HL-60 (cell line): ENCODE measurements around the gene TRAK2.
A peak's percentile ranks its signal among the peaks of the same experiment; 100 is the strongest.

Experiments used
- DNase-seq, 2 experiments: peaks; one replicate each; pipeline ENCODE4 v3.0.0-alpha.2; 2010 to 2020; ENCODE audit warnings: low read depth in 1 of 2, low spot score in 1 of 2
- H3K27ac ChIP-seq: fragments of 250-450 bp; sonication (Bioruptor Pico); replicated peaks from 2 replicates; pipeline ENCODE4 v1.5.1; 2020; ENCODE audit warnings: mild to moderate bottlenecking, moderate library complexity
- H3K27me3 ChIP-seq: fragments of 250-450 bp; sonication (Bioruptor Pico); 2 replicates; pipeline ENCODE4 v1.5.1; 2021; ENCODE audit warnings: mild to moderate bottlenecking, moderate library complexity; ENCODE audit not compliant: insufficient read depth, poor library complexity, severe bottlenecking
- H3K4me3 ChIP-seq: replicated peaks from 2 replicates; pipeline ENCODE4 v1.5.1; 2011; ENCODE audit warnings: mild to moderate bottlenecking, control low read depth, low read length; ENCODE audit not compliant: insufficient read depth
- GABPA ChIP-seq: IDR thresholded peaks from 2 replicates; pipeline ENCODE4 v1.6.1; 2012; ENCODE audit warnings: low read depth
- POLR2AphosphoS5 ChIP-seq: IDR thresholded peaks from 2 replicates; pipeline ENCODE4 v1.6.1; 2012; ENCODE audit warnings: low read depth
- SPI1 ChIP-seq: IDR thresholded peaks from 2 replicates; pipeline ENCODE4 v1.6.1; 2012; ENCODE audit warnings: low read depth, mild to moderate bottlenecking, borderline replicate concordance
- long read RNA-seq: library from polyadenylated mRNA; unstranded; transcript quantifications from one replicate; pipeline ENCODE4 v2.0.0, GENCODE V29; 2020
- TF ChIP-seq, protein P1 (sequence below): IDR thresholded peaks from one replicate; pipeline ENCODE4 v1.5.1; 2011; ENCODE audit warnings: low read length, control low read depth, inconsistent platforms; ENCODE audit not compliant: insufficient read depth
- TF ChIP-seq, protein P2 (sequence below): IDR thresholded peaks from 2 replicates; pipeline ENCODE4 v1.6.1; 2012; ENCODE audit warnings: low read depth; ENCODE audit not compliant: insufficient replicate concordance

Gene TRAK2, protein sequence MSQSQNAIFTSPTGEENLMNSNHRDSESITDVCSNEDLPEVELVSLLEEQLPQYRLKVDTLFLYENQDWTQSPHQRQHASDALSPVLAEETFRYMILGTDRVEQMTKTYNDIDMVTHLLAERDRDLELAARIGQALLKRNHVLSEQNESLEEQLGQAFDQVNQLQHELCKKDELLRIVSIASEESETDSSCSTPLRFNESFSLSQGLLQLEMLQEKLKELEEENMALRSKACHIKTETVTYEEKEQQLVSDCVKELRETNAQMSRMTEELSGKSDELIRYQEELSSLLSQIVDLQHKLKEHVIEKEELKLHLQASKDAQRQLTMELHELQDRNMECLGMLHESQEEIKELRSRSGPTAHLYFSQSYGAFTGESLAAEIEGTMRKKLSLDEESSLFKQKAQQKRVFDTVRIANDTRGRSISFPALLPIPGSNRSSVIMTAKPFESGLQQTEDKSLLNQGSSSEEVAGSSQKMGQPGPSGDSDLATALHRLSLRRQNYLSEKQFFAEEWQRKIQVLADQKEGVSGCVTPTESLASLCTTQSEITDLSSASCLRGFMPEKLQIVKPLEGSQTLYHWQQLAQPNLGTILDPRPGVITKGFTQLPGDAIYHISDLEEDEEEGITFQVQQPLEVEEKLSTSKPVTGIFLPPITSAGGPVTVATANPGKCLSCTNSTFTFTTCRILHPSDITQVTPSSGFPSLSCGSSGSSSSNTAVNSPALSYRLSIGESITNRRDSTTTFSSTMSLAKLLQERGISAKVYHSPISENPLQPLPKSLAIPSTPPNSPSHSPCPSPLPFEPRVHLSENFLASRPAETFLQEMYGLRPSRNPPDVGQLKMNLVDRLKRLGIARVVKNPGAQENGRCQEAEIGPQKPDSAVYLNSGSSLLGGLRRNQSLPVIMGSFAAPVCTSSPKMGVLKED
- long read RNA-seq, full-length matches to known transcripts, result 3 of 18 reads
- long read RNA-seq, partial matches to known transcripts, result 2 of 18 reads
- long read RNA-seq, other reads (novel, unspliced or antisense), result 13 of 18 reads

DNA sequence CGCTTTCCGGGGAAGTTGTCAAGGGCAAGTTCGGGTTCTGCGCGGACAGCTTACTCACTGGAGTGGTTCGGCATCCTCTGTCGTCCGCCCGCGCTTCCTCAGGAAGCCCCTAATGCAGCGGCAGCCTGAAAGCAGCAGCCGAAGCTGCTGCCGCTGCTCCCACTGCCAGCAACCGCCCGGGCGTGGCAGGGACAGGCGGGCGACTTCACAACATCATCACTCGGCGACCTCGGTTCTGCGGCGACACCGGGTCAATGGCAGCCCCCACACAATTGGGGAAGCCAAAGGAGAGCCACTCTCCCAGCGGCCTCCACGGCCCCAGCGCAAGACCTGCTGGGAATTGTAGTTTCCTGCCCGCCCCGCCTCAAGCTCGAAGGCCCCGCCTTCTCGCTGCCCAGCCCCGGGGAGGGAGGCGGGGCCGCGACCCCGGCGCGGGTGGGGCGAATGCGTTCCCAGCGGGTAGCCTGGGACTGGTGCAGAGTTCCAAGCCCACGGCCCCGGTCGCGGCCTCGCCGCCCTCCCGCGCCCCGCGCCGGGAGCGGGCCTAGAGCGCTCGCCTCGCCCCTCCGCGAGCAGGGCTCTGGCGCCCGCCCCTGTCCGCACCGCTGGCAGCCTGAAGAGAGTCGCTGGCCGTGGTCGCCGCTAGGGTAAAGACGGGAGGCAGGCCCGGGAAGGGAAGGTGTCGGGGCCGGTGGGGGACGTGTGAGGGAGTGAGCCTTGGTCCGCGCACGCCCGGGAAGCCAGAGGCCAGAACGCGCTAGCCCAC is at the start of gene TRAK2, which contains the start of gene STRADB:
Gene TRAK2 (minus strand): TSS at position 167 of the 766 bp plus-strand sequence. CDS start 30,951 bp downstream, outside the sequence.
Gene STRADB (plus strand): TSS at position 449 of the 766 bp plus-strand sequence. CDS start 3,101 bp downstream, outside the sequence.
- peak within 1 kb of the TSS; percentile 74 for H3K27ac ChIP-seq
- DNase-seq, result peak; percentile 87 to 98
- TF ChIP-seq POLR2AphosphoS5 (peak; percentile 72; the same call in 1 of the 2 replicates), GABPA (0 out of 2 replicates have a peak, but pooled peaks have one; percentile 37), SPI1 (peak; percentile 78; the same call in 1 of the 2 replicates)
- TF ChIP-seq, protein P1, sequence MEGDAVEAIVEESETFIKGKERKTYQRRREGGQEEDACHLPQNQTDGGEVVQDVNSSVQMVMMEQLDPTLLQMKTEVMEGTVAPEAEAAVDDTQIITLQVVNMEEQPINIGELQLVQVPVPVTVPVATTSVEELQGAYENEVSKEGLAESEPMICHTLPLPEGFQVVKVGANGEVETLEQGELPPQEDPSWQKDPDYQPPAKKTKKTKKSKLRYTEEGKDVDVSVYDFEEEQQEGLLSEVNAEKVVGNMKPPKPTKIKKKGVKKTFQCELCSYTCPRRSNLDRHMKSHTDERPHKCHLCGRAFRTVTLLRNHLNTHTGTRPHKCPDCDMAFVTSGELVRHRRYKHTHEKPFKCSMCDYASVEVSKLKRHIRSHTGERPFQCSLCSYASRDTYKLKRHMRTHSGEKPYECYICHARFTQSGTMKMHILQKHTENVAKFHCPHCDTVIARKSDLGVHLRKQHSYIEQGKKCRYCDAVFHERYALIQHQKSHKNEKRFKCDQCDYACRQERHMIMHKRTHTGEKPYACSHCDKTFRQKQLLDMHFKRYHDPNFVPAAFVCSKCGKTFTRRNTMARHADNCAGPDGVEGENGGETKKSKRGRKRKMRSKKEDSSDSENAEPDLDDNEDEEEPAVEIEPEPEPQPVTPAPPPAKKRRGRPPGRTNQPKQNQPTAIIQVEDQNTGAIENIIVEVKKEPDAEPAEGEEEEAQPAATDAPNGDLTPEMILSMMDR, result no peak
- TF ChIP-seq, protein P2, sequence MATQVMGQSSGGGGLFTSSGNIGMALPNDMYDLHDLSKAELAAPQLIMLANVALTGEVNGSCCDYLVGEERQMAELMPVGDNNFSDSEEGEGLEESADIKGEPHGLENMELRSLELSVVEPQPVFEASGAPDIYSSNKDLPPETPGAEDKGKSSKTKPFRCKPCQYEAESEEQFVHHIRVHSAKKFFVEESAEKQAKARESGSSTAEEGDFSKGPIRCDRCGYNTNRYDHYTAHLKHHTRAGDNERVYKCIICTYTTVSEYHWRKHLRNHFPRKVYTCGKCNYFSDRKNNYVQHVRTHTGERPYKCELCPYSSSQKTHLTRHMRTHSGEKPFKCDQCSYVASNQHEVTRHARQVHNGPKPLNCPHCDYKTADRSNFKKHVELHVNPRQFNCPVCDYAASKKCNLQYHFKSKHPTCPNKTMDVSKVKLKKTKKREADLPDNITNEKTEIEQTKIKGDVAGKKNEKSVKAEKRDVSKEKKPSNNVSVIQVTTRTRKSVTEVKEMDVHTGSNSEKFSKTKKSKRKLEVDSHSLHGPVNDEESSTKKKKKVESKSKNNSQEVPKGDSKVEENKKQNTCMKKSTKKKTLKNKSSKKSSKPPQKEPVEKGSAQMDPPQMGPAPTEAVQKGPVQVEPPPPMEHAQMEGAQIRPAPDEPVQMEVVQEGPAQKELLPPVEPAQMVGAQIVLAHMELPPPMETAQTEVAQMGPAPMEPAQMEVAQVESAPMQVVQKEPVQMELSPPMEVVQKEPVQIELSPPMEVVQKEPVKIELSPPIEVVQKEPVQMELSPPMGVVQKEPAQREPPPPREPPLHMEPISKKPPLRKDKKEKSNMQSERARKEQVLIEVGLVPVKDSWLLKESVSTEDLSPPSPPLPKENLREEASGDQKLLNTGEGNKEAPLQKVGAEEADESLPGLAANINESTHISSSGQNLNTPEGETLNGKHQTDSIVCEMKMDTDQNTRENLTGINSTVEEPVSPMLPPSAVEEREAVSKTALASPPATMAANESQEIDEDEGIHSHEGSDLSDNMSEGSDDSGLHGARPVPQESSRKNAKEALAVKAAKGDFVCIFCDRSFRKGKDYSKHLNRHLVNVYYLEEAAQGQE, result peak; percentile 50
- no peaks in the 10 kb centered on the region for H3K27me3 ChIP-seq
- peak within 1 kb of the TSS; percentile 98 for H3K4me3 ChIP-seq

DNA sequence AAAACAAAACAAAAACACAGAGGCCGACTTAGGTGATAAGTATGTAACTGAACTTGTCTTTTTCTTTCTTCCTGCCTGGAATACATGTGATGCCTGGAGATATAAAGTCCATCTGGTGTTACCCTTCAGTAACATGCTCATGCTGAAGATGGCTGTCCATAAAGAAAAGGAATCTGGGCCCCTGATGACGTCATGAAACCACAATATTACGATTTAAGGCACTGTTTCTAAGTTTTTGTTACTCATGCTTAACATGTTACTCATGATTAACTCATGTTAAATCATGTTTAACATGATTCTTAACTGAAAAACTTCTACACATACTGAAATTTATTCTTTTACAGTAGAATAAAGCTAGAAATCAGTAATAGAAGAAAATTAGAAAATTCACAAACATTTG is 49.3 kb upstream of the TRAK2 start:
- TF ChIP-seq POLR2AphosphoS5 (no peak), GABPA (no peak), SPI1 (no peak)
- TF ChIP-seq, protein P1, result no peak
- TF ChIP-seq, protein P2, result no peak
- DNase-seq, result peak in 1 of 2 experiments; percentile 1
- Histone ChIP-seq H3K4me3 (no peak overlapping the region), H3K27me3 (no peaks in the 10 kb centered on the region), H3K27ac (no peak overlapping the region)

DNA sequence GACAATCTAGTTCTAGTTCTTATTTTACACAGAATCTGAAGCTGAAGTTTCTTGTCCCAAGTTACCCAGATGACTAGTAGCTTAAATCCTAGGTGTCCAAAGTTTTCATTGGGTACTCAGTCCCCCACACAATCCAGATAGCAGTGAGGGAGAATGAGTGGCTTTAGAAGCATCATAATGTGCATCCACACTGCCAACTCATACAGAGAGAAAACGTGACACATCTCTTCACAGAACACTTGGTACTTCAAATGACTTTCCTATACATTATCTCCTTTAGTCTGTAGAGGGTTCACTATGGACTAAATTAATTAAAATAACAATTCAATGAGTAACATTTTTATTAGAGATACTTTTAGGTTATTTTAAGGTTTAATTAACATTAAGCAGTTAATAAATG is 45.5 kb upstream of the TRAK2 start:
- TF ChIP-seq, protein P2, result no peak
- TF ChIP-seq POLR2AphosphoS5 (no peak), GABPA (no peak), SPI1 (no peak)
- TF ChIP-seq, protein P1, result no peak

More for the DNA sequence above, 45.5 kb upstream of the TRAK2 start:
- no peaks in the 10 kb centered on the region for H3K27me3 ChIP-seq
- DNase-seq, result no peak
- no peak overlapping the region for H3K27ac ChIP-seq
- no peak overlapping the region for H3K4me3 ChIP-seq
